NCI-H82 treated with DMSO at 0.1 percent for 48 hours (cell line): ENCODE measurements around the gene MRPL55.

Source experiments
- DNase-seq: peaks from one replicate; lab custom pipeline; 2025; ENCODE audit not compliant: unreplicated experiment; lab: John Stamatoyannopoulos, UW

The MRPL55 gene

GRCh38 chr1:228102791-228103620, 6.1 kb downstream of the MRPL55 start, which contains the start of gene C1orf35:
C1orf35 (minus strand) TSS chr1:228103325; CDS start chr1:228103227, 98 bp downstream.
- DNase-seq = peak; percentile 85

- DNase-seq = no peak
Measured at GRCh38 chr1:228101994-228102790, 6.9 kb downstream of the MRPL55 start.

- DNase-seq = no peak
Measured at GRCh38 chr1:228101614-228101993, 7.5 kb downstream of the MRPL55 start.

GRCh38 chr1:228100822-228101613, 8.1 kb downstream of the MRPL55 start:
- DNase-seq = no peak

GRCh38 chr1:228099331-228099732, 9.8 kb downstream of the MRPL55 start:
- no peak for DNase-seq

- DNase-seq = no peak
Measured at GRCh38 chr1:228098323-228098931, 10.7 kb downstream of the MRPL55 start.

- DNase-seq = no peak
Measured at GRCh38 chr1:228097333-228098081, 11.6 kb downstream of the MRPL55 start.

GRCh38 chr1:228096416-228097332, 12.4 kb downstream of the MRPL55 start:
- DNase-seq = no peak

GRCh38 chr1:228095938-228096337, 13.2 kb downstream of the MRPL55 start:
- DNase-seq = no peak

- no peak for DNase-seq
Measured at GRCh38 chr1:228095161-228095560, 13.9 kb downstream of the MRPL55 start.

- DNase-seq = no peak
Measured at GRCh38 chr1:228094432-228095016, 14.6 kb downstream of the MRPL55 start.

GRCh38 chr1:228093050-228093906, 15.8 kb downstream of the MRPL55 start:
- no peak for DNase-seq

- DNase-seq = no peak
Measured at GRCh38 chr1:228092342-228093049, 16.6 kb downstream of the MRPL55 start.

- no peak for DNase-seq
Measured at GRCh38 chr1:228091084-228091483, 18.0 kb downstream of the MRPL55 start.

GRCh38 chr1:228090613-228091081, 18.5 kb downstream of the MRPL55 start:
- no peak for DNase-seq

- DNase-seq = no peak
Measured at GRCh38 chr1:228089519-228090380, 19.3 kb downstream of the MRPL55 start.
